Common myeloid progenitor, CD34-positive (primary cell): ENCODE measurements around the gene GNAO1.

Experiments used
- CTCF ChIA-PET: fragments of 350-600 bp; sonication (Branson Sonifier 250); formaldehyde crosslinking; loops from one replicate; lab custom pipeline; 2021; ENCODE audit warnings: antibody characterized with exemption; lab: Charles Lee
- POLR2A ChIA-PET: fragments of 350-600 bp; sonication (Branson Sonifier 250); formaldehyde crosslinking; loops from one replicate; lab custom pipeline; 2021; ENCODE audit warnings: antibody characterized with exemption; lab: Charles Lee
- DNase-seq, 3 donors: peaks; one replicate each; pipeline versions ENCODE4 v3.0.0 to v3.0.0-alpha.2; 2013
- H3K27ac ChIP-seq, 2 experiments: 1 replicate in 1 of 2; 2 replicates in 1 of 2; pipeline ENCODE4 v1.7.0; 2013; ENCODE audit warnings: inconsistent platforms in 2 of 2, low read length in 2 of 2, mild to moderate bottlenecking in 2 of 2, low read depth in 1 of 2, moderate library complexity in 1 of 2; ENCODE audit not compliant: severe bottlenecking in 2 of 2, insufficient read depth in 1 of 2, poor library complexity in 1 of 2
- H3K27me3 ChIP-seq, 5 experiments: replicated peaks in 2 of 5; 1 replicate in 3 of 5; 2 replicates in 2 of 5; pipeline versions ENCODE4 v1.6.1 to v1.7.0; 2013; ENCODE audit warnings: low read length in 4 of 5, mild to moderate bottlenecking in 2 of 5, moderate library complexity in 2 of 5, inconsistent platforms in 1 of 5; ENCODE audit not compliant: insufficient read depth in 5 of 5, control insufficient read depth in 4 of 5
- H3K36me3 ChIP-seq, 4 experiments: 1 replicate in 2 of 4; 2 replicates in 2 of 4; pipeline versions ENCODE4 v1.6.1 to v1.7.0; 2013; ENCODE audit warnings: low read length in 3 of 4, control low read depth in 1 of 4, mild to moderate bottlenecking in 1 of 4; ENCODE audit not compliant: control insufficient read depth in 4 of 4, insufficient read depth in 4 of 4
- H3K4me1 ChIP-seq, 4 experiments: 1 replicate in 3 of 4; 2 replicates in 1 of 4; pipeline versions ENCODE4 v1.6.1 to v1.7.1; 2013; ENCODE audit warnings: low read length in 3 of 4, mild to moderate bottlenecking in 3 of 4, control low read depth in 1 of 4, inconsistent platforms in 1 of 4, moderate library complexity in 1 of 4; ENCODE audit not compliant: control insufficient read depth in 4 of 4, insufficient read depth in 4 of 4; ENCODE audit errors: control extremely low read depth in 1 of 4
- H3K4me3 ChIP-seq, 7 experiments: 1 replicate in 4 of 7; 2 replicates in 3 of 7; pipeline versions ENCODE4 v1.5.1 to v1.7.0; 2013; ENCODE audit warnings: mild to moderate bottlenecking in 7 of 7, low read length in 6 of 7, moderate library complexity in 6 of 7, inconsistent platforms in 2 of 7, low read depth in 2 of 7, control low read depth in 1 of 7; ENCODE audit not compliant: insufficient read depth in 4 of 7, control insufficient read depth in 1 of 7; ENCODE audit errors: extremely low read depth in 1 of 7
- H3K9me3 ChIP-seq, 5 experiments: 1 replicate in 4 of 5; 2 replicates in 1 of 5; pipeline versions ENCODE4 v1.6.1 to v1.7.1; 2013; ENCODE audit warnings: low read length in 4 of 5, mild to moderate bottlenecking in 2 of 5, inconsistent platforms in 1 of 5, low read depth in 1 of 5, moderate library complexity in 1 of 5; ENCODE audit not compliant: control insufficient read depth in 4 of 5, insufficient read depth in 2 of 5; ENCODE audit errors: control extremely low read depth in 1 of 5
- WGBS: methylation state at CpG from one replicate; pipeline ENCODE4 v1.1.5; 2013; ENCODE audit not compliant: insufficient coverage; 5-methylcytosine and 5-hydroxymethylcytosine counted together

Gene GNAO1

DNA sequence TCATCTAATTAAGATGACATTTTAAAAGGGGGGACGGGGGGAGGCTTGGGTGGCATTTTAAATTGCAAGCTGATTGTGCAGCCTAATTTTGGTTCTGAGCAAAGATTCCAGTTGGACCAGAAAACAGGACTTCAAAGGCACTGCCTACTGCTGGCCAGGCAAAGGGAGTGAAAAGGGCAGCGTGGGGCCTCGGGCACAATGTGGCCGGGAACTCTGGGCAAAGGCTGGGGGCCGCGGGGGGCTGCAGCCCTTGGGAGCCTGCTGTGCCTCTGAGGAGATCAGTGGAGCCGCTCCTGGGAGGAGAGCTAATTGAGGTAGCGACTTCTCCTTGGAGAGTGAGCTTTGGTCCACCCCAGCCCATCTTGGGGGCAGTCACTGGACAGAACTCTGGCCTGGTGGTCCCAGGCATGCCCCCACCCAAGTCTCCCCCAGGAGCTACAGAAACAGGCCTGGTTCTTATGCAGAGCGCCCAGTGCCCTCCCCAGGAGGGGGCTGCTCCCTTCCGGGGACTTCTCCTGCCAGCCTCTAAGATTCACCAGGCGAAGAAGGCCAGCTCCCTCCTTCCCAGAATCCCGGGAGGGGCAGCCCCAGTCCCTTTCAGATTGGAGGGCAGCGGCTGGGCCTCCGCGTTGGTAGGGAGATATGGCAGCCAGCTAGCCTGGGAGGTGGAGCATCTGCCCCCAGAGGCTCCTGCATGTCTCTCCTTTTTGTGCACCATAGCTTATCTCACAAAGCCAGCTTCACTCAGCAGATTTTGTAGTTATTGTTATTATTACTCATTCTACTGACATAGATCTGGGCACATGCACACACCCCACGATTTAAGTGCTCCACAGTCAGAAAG lies 115.6 kb downstream of the GNAO1 start:
- 89% methylated on average over 12 of the region's 16 CpGs for WGBS
- H3K4me1 ChIP-seq = peaks cover 0 to 17% (median 6%) of the 10 kb centered on the region in 4 experiments
- no peaks in the 10 kb centered on the region for H3K36me3 ChIP-seq
- peak in 1 of 3 donors; percentile 34 for DNase-seq
- POLR2A ChIA-PET = no interaction called here
- no peaks in the 10 kb centered on the region for H3K27me3 ChIP-seq
- no peaks in the 10 kb centered on the region for H3K9me3 ChIP-seq
- H3K27ac ChIP-seq = no peak overlapping the region
- CTCF ChIA-PET = interaction anchor here (1.0 to 6.0 kb wide), 3 partner anchors 12 to 45 kb away, joined by 3 to 29 read pairs (median 5); no protein-coding TSS in a partner anchor
- H3K4me3 ChIP-seq = no peak overlapping the region

DNA sequence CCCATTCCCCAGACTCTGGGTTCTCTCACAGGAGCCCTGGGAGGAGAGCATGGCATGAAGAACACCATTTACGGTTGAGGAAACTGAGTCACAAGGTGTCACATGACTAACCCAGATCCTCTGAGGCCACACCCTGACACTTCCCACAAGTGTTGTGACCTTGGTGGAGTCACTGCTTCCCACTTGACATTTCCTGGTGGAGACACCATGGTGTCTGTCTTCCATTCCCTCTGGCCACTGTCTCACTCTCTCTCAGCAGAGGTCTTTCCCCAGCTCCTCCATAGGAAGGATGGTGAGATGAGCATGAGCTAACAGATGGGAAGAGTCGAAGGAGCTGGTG lies 116.2 kb downstream of the GNAO1 start:
- CTCF ChIA-PET = interaction anchor here (1.0 to 6.0 kb wide), 3 partner anchors 12 to 46 kb away, joined by 3 to 29 read pairs (median 5); no protein-coding TSS in a partner anchor

DNA sequence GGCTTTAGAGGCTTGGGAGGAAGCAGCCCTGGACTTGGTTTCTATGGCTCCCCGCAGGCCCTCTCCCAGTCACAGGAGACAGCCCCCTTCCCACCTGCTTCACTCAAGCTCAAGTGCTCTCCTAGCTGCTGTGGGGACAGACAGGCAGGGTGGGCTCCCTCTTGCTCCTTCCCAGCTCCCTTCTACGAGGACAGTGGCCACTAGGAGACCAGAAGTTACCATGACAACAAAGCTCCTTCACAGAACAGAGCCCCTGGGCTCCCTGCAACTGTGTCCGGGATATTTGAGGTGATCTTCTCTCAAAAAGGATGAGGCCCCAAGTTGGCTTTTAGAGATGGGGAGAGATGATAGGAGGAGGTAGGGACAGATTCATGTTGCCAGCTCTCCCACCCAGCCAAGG lies 117.7 kb downstream of the GNAO1 start:
- ChIA-PET POLR2A (no interaction called here), CTCF (interaction anchor here (0.6 to 6.0 kb wide), 4 partner anchors 10 to 268 kb away, joined by 3 to 29 read pairs (median 4); no protein-coding TSS in a partner anchor)
- H3K27ac ChIP-seq = no peak overlapping the region
- no peaks in the 10 kb centered on the region for H3K36me3 ChIP-seq
- no peaks in the 10 kb centered on the region for H3K27me3 ChIP-seq
- H3K9me3 ChIP-seq = no peaks in the 10 kb centered on the region
- no peak for DNase-seq
- WGBS = 100% methylated on average over 2 of the region's 3 CpGs
- H3K4me1 ChIP-seq = peaks cover 0 to 16% (median 3%) of the 10 kb centered on the region in 4 experiments
- no peak overlapping the region for H3K4me3 ChIP-seq

More for the DNA sequence above, 116.2 kb downstream of the GNAO1 start:
- POLR2A ChIA-PET = no interaction called here
- Histone ChIP-seq H3K27me3 (no peaks in the 10 kb centered on the region), H3K4me1 (peaks cover 0 to 17% (median 3%) of the 10 kb centered on the region in 4 experiments), H3K36me3 (no peaks in the 10 kb centered on the region), H3K27ac (no peak overlapping the region), H3K4me3 (no peak overlapping the region), H3K9me3 (no peaks in the 10 kb centered on the region)
- 95% methylated on average over 2 of the region's 2 CpGs for WGBS
- no peak for DNase-seq

DNA sequence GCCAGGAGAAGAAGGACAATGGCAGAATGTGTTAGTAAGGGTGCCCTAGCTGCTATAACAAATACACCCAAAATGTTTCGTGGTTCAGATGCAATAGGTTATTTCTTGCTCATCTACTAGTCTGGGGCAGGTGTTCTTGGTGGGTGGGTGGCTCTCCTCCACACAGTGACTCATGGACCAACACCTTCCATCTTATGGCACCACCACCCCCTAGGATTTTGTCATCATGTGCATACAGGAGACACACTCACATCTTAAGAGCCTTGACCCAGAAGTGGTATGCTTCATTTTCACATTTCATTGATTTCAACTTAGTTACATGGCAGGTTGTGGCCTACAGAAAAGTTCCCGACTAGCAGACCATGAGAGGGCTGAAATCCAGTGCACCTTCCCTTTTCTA lies 119.4 kb downstream of the GNAO1 start:
- Histone ChIP-seq H3K4me1 (peaks cover 0 to 16% (median 3%) of the 10 kb centered on the region in 4 experiments), H3K9me3 (no peaks in the 10 kb centered on the region), H3K36me3 (no peaks in the 10 kb centered on the region), H3K4me3 (no peak overlapping the region), H3K27me3 (no peaks in the 10 kb centered on the region), H3K27ac (no peak overlapping the region)
- ChIA-PET POLR2A (interaction anchor here (0.6 kb wide), 1 partner anchor 27 kb away, joined by 3 read pairs; no protein-coding TSS in a partner anchor), CTCF (interaction anchor here (0.9 to 2.2 kb wide), 4 partner anchors 9 to 51 kb away, joined by 3 to 9 read pairs (median 6); no protein-coding TSS in a partner anchor)
- no peak for DNase-seq
- WGBS = no CpG with 5 or more reads among the region's 2 CpGs

DNA sequence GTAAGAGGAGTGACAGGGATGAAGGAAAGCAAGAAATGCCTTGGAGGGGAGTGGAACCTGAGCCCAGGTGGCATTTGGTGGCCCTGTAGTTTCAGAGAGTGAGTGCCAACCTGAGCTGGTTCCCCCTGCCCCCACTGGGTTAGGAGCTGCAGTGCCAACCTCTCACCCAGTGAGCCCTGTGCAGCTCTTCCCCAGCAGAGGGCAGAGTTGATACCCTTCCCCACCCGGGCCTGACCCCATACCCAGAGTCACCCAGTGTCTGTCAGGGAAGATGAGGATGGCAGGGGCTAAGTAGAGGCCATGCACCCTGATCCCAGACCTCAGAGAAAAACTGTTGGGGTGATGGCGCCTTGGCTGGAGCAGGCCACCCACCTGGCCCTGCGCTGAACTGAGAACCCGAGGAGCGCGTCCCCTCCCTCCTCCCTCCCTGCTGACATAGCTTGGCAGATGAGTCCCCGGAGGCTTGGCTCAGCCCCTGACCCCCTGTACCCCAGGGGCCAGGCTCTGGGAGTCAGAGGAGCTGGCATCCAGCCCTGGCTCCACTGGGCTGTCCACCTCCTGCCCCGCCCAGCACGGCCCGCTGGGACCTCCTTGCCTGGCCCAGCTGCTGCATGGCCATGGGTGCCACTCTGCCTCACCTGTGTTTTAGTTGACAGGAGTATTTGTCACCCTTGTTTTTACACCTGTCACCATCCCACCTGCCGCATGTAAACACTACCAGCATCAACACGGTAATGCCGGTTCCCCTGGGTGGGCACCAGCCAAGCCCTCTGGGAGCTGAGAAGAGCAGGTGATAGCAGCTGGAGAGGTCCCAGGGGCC lies 120.1 kb downstream of the GNAO1 start:
- CTCF ChIA-PET = interaction anchor here (0.9 to 2.2 kb wide), 6 partner anchors 9 to 52 kb away, joined by 3 to 9 read pairs (median 5); no protein-coding TSS in a partner anchor
- WGBS = 87% methylated on average over 9 of the region's 13 CpGs

DNA sequence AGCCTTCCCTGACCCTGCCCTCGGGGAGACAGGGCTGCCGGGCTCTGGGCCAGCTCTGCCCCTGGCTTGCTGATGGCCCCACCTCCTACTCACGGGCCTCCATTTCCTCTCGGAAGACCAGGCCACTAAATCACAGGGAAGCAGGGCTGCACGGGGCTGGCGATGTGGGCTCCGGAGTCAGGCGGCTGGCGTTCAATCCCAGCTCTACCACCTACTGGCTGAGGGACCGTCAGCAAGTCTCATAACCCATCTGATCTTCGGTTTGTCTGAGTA lies 120.7 kb downstream of the GNAO1 start:
- CTCF ChIA-PET = interaction anchor here (0.9 to 2.2 kb wide), 4 partner anchors 10 to 38 kb away, joined by 3 to 9 read pairs (median 8); no protein-coding TSS in a partner anchor
- H3K27me3 ChIP-seq = no peaks in the 10 kb centered on the region

More for the DNA sequence above, 120.1 kb downstream of the GNAO1 start:
- Histone ChIP-seq H3K36me3 (no peaks in the 10 kb centered on the region), H3K4me3 (peak overlapping the region in 1 of 7 experiments; percentile 16), H3K27ac (no peak overlapping the region), H3K4me1 (peaks cover 0 to 10% (median under 1%) of the 10 kb centered on the region in 4 experiments), H3K27me3 (no peaks in the 10 kb centered on the region), H3K9me3 (no peaks in the 10 kb centered on the region)
- DNase-seq = peak in 1 of 3 donors; percentile 33
- POLR2A ChIA-PET = interaction anchor here (0.6 kb wide), 1 partner anchor 28 kb away, joined by 3 read pairs; no protein-coding TSS in a partner anchor

More for the DNA sequence above, 120.7 kb downstream of the GNAO1 start:
- WGBS = 35% methylated on average over 7 of the region's 11 CpGs
- peak in 1 of 3 donors; percentile 31 for DNase-seq
- H3K9me3 ChIP-seq = no peaks in the 10 kb centered on the region
- H3K4me3 ChIP-seq = peak overlapping the region in 1 of 7 experiments; percentile 16
- POLR2A ChIA-PET = no interaction called here
- H3K36me3 ChIP-seq = no peaks in the 10 kb centered on the region
- no peak overlapping the region for H3K27ac ChIP-seq
- H3K4me1 ChIP-seq = peaks cover 0 to 10% (median under 1%) of the 10 kb centered on the region in 4 experiments
